K562 (cell line): ENCODE data around the gene RNF168. TPM values are rescaled to one million over a fixed set of nuclear protein-coding genes. Genes with fewer than 3 reads are reported as not detected.

ENCODE experiments used
- CTCFL ChIP-seq: IDR thresholded peaks from 2 replicates; pipeline ENCODE4 v1.6.1; 2011; ENCODE audit warnings: borderline replicate concordance, low read depth, mild to moderate bottlenecking, moderate library complexity, low read length; ENCODE audit not compliant: insufficient read depth, poor library complexity, severe bottlenecking
- E2F5 ChIP-seq: sonication (generic); formaldehyde crosslinking; IDR thresholded peaks from 2 replicates; pipeline ENCODE4 v1.8.0; 2022; ENCODE audit warnings: mild to moderate bottlenecking, missing genetic modification reagents
- ERF ChIP-seq: fragments of 450-650 bp; formaldehyde crosslinking; IDR thresholded peaks from 2 replicates; pipeline ENCODE4 v1.4.0; 2020; ENCODE audit warnings: mild to moderate bottlenecking, mixed read lengths
- KAT8 ChIP-seq: fragments of 450-650 bp; IDR thresholded peaks from 2 replicates; pipeline ENCODE4 v1.6.1; 2016; ENCODE audit warnings: low read depth, mild to moderate bottlenecking
- MBD1 ChIP-seq: fragments of 250-450 bp; sonication (Bioruptor Pico); IDR thresholded peaks from 2 replicates; pipeline ENCODE4 v1.8.0; 2022; ENCODE audit warnings: inconsistent platforms
- NELFE ChIP-seq: IDR thresholded peaks from 2 replicates; pipeline ENCODE4 v1.6.1; 2011; ENCODE audit warnings: mild to moderate bottlenecking; ENCODE audit not compliant: insufficient read depth, insufficient read length
- NFE2L1 ChIP-seq: fragments of 450-650 bp; IDR thresholded peaks from 2 replicates; pipeline ENCODE4 v1.6.1; 2016; ENCODE audit warnings: missing genetic modification characterization, low read depth, mild to moderate bottlenecking, missing compliant biosample characterization, moderate library complexity, borderline replicate concordance
- NFIC ChIP-seq: fragments of 450-650 bp; IDR thresholded peaks from 2 replicates; pipeline ENCODE4 v1.6.1; 2017; ENCODE audit warnings: mild to moderate bottlenecking, inconsistent platforms
- POLR2AphosphoS5 ChIP-seq: IDR thresholded peaks from 2 replicates; pipeline ENCODE4 v1.6.1; 2011; ENCODE audit warnings: mild to moderate bottlenecking, low read depth, low read length, moderate library complexity; ENCODE audit not compliant: control insufficient read depth, insufficient read depth
- PRDM10 ChIP-seq: fragments of 450-650 bp; IDR thresholded peaks from 2 replicates; pipeline ENCODE4 v1.6.1; 2018; ENCODE audit not compliant: partially characterized antibody
- ZNF324 ChIP-seq: fragments of 250-450 bp; sonication (Bioruptor Pico); IDR thresholded peaks from 2 replicates; pipeline ENCODE4 v1.4.0; 2020; ENCODE audit warnings: mild to moderate bottlenecking
- polyA plus RNA-seq, 8 experiments: library from polyadenylated mRNA; depleted of rRNA in 4 of 8; stranded (reverse) in 5 of 8; unstranded in 3 of 8; fragments of >200 nt; fragmentation: Nextera tagmentation in 2 of 8; fragmentation: Illumina TruSeq in 1 of 8; extraction: Ambion mirVana in 2 of 8; extraction: Trizol in 1 of 8; gene quantifications; 2 replicates each; pipeline versions ENCODE4 v1.2.1 to v1.2.3, GENCODE V29; 2011 to 2014; ENCODE audit warnings: inconsistent platforms in 1 of 8, missing spikeins in 1 of 8
- total RNA-seq, 7 experiments: library from RNA; depleted of rRNA in 6 of 7; stranded (reverse); fragments of >200 nt in 6 of 7; fragmentation: Illumina TruSeq in 2 of 7; extraction: Trizol in 2 of 7; gene quantifications; 2 replicates each; pipeline versions ENCODE4 v1.2.1 to v1.2.3, GENCODE V29; 2011 to 2021; ENCODE audit warnings: low replicate concordance in 1 of 7
- TF ChIP-seq, protein P1 (sequence below): fragments of 200-400 bp; formaldehyde crosslinking; IDR thresholded peaks from 2 replicates; pipeline ENCODE4 v1.6.1; 2017; ENCODE audit warnings: mild to moderate bottlenecking, low read depth, low read length, moderate library complexity
- TF ChIP-seq, protein P2 (sequence below): sonication (generic); formaldehyde crosslinking; IDR thresholded peaks from 2 replicates; pipeline ENCODE4 v1.8.0; 2022; ENCODE audit warnings: missing genetic modification reagents, mild to moderate bottlenecking, moderate library complexity, borderline replicate concordance

RNF168 gene
- total and polyA plus RNA-seq, 9 of the 15 experiments (the other 6 are each of a cell fraction or from before 2014, with no cell fraction given), result 6.0 to 32.1 (median 16.6) TPM

GRCh38 chr3:196423044-196423781, 80.4 kb downstream of the RNF168 start (continued):
- TF ChIP-seq NFE2L1 (tag) (no peak), POLR2AphosphoS5 (0 out of 2 replicates have a peak, but pooled peaks have one; percentile 13), ERF (CRISPR knock-in tag) (no peak), ZNF324 (CRISPR knock-in tag) (no peak), CTCFL (no peak), NFIC (peak; percentile 88), NELFE (no peak), KAT8 (no peak), MBD1 (CRISPR knock-in tag) (no peak), PRDM10 (no peak), E2F5 (CRISPR knock-in tag) (no peak)
- TF ChIP-seq, protein P1, sequence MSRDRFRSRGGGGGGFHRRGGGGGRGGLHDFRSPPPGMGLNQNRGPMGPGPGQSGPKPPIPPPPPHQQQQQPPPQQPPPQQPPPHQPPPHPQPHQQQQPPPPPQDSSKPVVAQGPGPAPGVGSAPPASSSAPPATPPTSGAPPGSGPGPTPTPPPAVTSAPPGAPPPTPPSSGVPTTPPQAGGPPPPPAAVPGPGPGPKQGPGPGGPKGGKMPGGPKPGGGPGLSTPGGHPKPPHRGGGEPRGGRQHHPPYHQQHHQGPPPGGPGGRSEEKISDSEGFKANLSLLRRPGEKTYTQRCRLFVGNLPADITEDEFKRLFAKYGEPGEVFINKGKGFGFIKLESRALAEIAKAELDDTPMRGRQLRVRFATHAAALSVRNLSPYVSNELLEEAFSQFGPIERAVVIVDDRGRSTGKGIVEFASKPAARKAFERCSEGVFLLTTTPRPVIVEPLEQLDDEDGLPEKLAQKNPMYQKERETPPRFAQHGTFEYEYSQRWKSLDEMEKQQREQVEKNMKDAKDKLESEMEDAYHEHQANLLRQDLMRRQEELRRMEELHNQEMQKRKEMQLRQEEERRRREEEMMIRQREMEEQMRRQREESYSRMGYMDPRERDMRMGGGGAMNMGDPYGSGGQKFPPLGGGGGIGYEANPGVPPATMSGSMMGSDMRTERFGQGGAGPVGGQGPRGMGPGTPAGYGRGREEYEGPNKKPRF, result no peak
- TF ChIP-seq, protein P2, sequence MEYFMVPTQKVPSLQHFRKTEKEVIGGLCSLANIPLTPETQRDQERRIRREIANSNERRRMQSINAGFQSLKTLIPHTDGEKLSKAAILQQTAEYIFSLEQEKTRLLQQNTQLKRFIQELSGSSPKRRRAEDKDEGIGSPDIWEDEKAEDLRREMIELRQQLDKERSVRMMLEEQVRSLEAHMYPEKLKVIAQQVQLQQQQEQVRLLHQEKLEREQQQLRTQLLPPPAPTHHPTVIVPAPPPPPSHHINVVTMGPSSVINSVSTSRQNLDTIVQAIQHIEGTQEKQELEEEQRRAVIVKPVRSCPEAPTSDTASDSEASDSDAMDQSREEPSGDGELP (CRISPR knock-in tag), result peak; percentile 18; the same call in 1 of the 2 replicates
